ENCODE data around the gene TBC1D22A.

TBC1D22A gene

DNA sequence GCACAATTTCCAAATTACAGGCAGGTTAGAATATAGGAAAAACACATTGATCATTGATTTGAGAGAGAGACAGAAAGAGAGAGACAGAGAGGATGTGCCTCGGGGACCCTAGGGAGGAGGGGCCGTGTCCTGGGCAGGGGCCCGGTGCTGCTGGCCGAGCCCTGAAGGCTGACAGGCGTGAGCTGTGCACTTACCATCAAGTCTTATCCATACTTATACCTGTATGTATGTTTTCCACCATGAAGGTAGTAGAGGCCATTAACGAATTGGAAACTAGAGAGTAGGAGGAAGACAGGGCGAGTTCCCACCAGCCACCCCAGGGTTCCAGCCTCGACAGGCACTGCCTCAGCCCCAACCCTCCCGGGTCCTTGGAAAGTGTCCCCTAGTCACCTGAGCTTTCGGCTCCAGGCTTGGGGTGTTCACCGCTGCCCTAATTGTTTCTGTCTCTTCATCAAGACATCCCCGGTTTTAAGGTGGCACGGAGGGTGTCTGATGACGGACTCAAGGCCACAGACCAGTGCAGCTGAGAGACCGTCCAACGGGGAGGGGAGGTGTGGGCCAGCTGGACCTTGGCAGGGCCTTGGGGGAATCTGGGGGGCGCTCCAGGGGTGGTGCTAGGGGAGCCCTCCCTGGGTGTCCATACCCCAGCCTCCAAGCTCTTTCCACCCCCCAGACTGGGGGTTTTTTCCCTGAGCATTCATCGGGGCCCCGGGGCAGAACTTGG is 431.3 kb downstream of the TBC1D22A start:
- Histone ChIP-seq H3K9ac (ENCODE audit: low read length in 2 of 2) (no peak overlapping the region), H3K4me3 (ENCODE audit: low read length in 2 of 2) (no peak overlapping the region), H3K9me3 (ENCODE audit: control insufficient read depth in 2 of 2, low read length in 2 of 2) (no peaks in the 10 kb centered on the region), H3K36me3 (ENCODE audit: control insufficient read depth in 2 of 2, insufficient read depth in 2 of 2, low read length in 2 of 2) (no peaks in the 10 kb centered on the region), H3K27me3 (ENCODE audit: control insufficient read depth in 1 of 2, insufficient read depth in 2 of 2, low read length in 2 of 2) (peaks cover 0 to 5% of the 10 kb centered on the region in 2 donors), H3K4me1 (ENCODE audit: control insufficient read depth, insufficient read depth, low read length) (no peaks in the 10 kb centered on the region), H3K27ac (ENCODE audit: low read length) (no peak overlapping the region)

DNA sequence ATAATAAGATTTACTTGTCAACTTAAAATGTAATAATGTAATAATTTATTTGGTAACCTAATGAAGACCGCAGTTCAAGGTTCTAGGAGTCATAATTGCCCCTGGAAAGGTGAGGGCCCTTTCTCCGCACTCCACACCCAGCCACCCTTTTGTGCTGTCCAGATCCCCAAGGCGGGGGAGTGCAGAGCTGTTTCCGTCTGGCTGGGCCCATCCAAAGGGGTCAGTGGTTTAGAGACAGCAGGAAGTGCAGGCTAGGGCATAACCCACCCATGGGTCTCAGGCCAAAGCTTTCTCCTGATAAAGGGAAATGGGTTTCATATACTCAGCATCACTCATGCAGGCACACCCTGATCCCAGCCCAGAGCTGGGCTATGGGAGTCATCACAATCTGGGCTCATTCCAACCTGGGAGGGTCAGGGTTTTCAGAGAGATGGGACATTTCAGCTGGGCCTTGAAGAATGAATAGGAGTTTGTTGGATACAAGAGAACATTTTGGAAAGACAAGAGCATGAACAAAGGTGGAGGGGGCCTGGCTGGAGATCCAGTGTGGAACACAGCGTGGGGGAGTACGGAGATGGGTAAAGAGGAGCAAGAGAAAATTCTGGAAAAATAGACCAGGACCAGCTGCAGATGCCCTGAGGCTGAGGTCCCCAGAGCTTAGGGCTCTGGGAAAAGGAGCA is 432.2 kb downstream of the TBC1D22A start:
- Histone ChIP-seq H3K4me1 (ENCODE audit: control insufficient read depth, insufficient read depth, low read length) (no peaks in the 10 kb centered on the region), H3K9ac (ENCODE audit: low read length in 2 of 2) (no peak overlapping the region), H3K27me3 (ENCODE audit: control insufficient read depth in 1 of 2, insufficient read depth in 2 of 2, low read length in 2 of 2) (peaks cover 0 to 5% of the 10 kb centered on the region in 2 donors), H3K27ac (ENCODE audit: low read length) (no peak overlapping the region), H3K4me3 (ENCODE audit: low read length in 2 of 2) (no peak overlapping the region), H3K9me3 (ENCODE audit: control insufficient read depth in 2 of 2, low read length in 2 of 2) (no peaks in the 10 kb centered on the region), H3K36me3 (ENCODE audit: control insufficient read depth in 2 of 2, insufficient read depth in 2 of 2, low read length in 2 of 2) (no peaks in the 10 kb centered on the region)

DNA sequence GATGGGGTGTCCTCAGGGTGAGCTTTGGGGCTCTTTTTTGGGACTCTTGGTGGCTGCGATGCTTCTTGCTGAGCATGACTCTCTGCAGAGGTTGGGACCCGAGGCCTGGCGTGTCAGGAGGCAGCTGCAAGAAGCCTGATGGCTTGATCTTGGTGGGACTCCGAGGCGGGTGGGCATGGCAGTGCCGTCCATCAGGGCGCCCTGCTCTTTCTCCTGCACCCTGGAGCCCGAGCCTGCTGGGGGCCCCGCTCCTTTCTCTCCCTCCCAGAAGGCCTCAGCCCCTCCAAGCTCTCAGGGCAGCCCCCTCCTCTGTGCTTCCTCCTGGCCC is 432.7 kb downstream of the TBC1D22A start:
- peaks cover 2% of the 10 kb centered on the region for H3K4me1 ChIP-seq (ENCODE audit: control insufficient read depth, insufficient read depth, low read length)
- H3K27me3 ChIP-seq (ENCODE audit: control insufficient read depth in 1 of 2, insufficient read depth in 2 of 2, low read length in 2 of 2), result peaks cover under 1 to 5% of the 10 kb centered on the region in 2 donors
- no peak overlapping the region for H3K9ac ChIP-seq (ENCODE audit: low read length in 2 of 2)
- no peaks in the 10 kb centered on the region for H3K36me3 ChIP-seq (ENCODE audit: control insufficient read depth in 2 of 2, insufficient read depth in 2 of 2, low read length in 2 of 2)
- no peaks in the 10 kb centered on the region for H3K9me3 ChIP-seq (ENCODE audit: control insufficient read depth in 2 of 2, low read length in 2 of 2)
- H3K4me3 ChIP-seq (ENCODE audit: low read length in 2 of 2), result no peak overlapping the region
- H3K27ac ChIP-seq (ENCODE audit: low read length), result no peak overlapping the region

DNA sequence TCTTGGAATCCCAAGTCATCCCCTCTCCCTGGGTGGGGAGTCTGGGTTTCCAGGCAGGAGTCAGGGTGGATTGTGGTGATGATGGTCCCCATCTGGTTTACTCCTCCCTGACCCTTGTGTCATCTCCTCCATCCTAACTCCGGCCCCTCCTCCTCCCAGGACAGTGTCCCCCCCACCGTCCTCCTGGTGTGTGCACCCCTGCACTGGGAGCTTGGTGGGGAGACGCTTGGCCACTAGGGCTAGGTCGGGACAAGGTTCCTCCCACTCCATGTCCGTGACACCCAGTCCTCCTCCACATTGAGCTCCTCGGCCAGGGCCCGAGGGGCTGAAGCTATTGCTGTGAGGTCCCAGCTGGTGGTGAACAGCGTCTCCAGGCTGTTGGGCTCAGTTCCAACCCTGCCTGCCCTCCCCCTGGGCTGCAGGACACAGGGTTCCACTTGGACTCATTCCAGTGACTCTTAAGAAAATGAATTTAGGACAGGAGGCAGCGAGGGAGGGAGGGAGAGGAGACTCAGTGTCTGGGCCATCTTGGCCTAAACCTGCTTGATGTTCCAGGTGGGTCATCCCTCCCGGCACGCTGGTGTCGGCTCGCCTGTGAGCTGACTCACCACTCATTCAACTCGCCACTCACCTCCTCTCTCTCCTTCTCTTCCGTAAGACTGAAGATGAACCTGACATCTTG is 433.2 kb downstream of the TBC1D22A start:
- H3K4me1 ChIP-seq (ENCODE audit: control insufficient read depth, insufficient read depth, low read length), result peaks cover 7% of the 10 kb centered on the region
- H3K4me3 ChIP-seq (ENCODE audit: low read length in 2 of 2), result no peak overlapping the region
- no peak overlapping the region for H3K9ac ChIP-seq (ENCODE audit: low read length in 2 of 2)
- no peaks in the 10 kb centered on the region for H3K9me3 ChIP-seq (ENCODE audit: control insufficient read depth in 2 of 2, low read length in 2 of 2)
- H3K27me3 ChIP-seq (ENCODE audit: control insufficient read depth in 1 of 2, insufficient read depth in 2 of 2, low read length in 2 of 2), result peaks cover 2 to 5% of the 10 kb centered on the region in 2 donors
- no peaks in the 10 kb centered on the region for H3K36me3 ChIP-seq (ENCODE audit: control insufficient read depth in 2 of 2, insufficient read depth in 2 of 2, low read length in 2 of 2)
- no peak overlapping the region for H3K27ac ChIP-seq (ENCODE audit: low read length)

DNA sequence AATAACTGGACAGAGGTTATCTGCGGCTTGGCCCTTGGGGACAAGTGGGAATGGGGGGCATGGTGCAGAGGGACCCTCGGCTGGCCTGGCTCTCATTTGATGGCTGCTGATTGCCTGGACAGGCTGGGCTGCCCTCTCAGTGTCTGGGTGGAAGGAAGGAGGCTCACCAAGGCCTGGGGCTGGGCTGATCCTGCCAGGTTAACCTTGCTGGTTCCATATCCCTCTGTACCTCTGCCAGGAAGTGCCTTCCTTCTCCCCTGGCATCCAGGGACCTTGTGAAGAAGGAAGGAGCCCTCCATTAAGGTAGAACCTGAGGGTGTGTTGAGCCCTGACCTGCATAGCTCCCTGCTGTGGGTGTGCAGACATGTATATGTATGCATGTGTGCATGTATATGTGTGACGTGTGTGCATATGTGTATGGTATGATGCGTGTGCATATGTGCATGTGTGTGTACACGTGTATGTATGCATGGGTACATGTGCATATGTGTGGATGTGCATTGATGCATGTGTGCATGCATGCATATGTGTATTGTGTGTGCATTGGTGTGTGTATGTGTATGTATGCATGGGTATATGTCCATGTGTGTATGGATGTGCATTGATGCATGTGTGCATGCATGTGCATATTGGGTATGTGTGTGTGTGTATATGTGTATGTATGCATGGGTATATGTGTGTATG is 433.9 kb downstream of the TBC1D22A start:
- Histone ChIP-seq H3K4me1 (ENCODE audit: control insufficient read depth, insufficient read depth, low read length) (peaks cover 7% of the 10 kb centered on the region), H3K9ac (ENCODE audit: low read length in 2 of 2) (no peak overlapping the region), H3K9me3 (ENCODE audit: control insufficient read depth in 2 of 2, low read length in 2 of 2) (no peaks in the 10 kb centered on the region), H3K27me3 (ENCODE audit: control insufficient read depth in 1 of 2, insufficient read depth in 2 of 2, low read length in 2 of 2) (peaks cover 2 to 5% of the 10 kb centered on the region in 2 donors), H3K36me3 (ENCODE audit: control insufficient read depth in 2 of 2, insufficient read depth in 2 of 2, low read length in 2 of 2) (no peaks in the 10 kb centered on the region), H3K27ac (ENCODE audit: low read length) (no peak overlapping the region), H3K4me3 (ENCODE audit: low read length in 2 of 2) (no peak overlapping the region)

DNA sequence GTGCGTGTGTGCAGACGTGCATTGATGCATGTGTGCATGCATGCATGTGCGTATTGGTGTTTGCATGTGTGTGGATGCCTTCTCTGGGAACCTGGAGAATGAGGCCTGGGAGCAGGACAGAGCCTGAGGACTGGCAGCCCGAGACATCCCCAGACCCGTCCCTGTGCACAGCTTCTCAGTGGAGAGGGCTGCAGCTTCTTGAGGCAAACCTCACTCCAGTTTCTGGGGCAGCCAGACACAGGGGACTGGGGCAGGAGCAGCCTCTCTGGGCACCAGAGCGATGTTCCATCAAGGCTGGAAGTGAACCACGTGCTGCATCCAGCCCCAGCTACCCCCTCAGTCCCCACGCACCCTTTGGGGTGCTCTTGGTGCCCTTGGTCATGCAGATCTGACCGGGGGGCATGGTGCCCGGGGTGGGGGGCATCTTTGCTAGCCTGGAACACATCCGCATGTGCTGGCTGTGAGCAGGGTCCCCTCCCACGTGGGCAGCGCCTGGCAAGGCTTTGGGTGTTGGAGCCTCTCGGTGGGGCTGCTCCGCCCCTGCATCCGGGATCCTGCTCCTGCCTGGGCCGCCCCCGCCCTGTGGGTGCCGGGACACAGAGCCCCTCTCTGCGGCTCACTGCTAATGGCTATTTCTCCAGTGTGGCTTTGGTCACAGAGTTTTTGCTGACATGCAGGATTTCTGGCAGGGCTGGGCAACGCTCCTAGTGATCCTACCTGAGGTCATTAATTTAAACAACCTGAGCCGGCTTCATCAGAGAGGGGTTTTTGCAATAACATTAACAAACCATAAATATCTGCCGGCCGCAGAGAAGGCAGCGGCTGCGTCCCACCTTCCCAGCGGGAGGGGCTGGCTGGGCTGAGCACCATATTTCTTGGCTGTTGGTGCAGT is 434.7 kb downstream of the TBC1D22A start:
- Histone ChIP-seq H3K9ac (ENCODE audit: low read length in 2 of 2) (no peak overlapping the region), H3K9me3 (ENCODE audit: control insufficient read depth in 2 of 2, low read length in 2 of 2) (no peaks in the 10 kb centered on the region), H3K36me3 (ENCODE audit: control insufficient read depth in 2 of 2, insufficient read depth in 2 of 2, low read length in 2 of 2) (no peaks in the 10 kb centered on the region), H3K27ac (ENCODE audit: low read length) (no peak overlapping the region), H3K4me3 (ENCODE audit: low read length in 2 of 2) (no peak overlapping the region), H3K4me1 (ENCODE audit: control insufficient read depth, insufficient read depth, low read length) (peaks cover 7% of the 10 kb centered on the region), H3K27me3 (ENCODE audit: control insufficient read depth in 1 of 2, insufficient read depth in 2 of 2, low read length in 2 of 2) (peaks cover 2 to 5% of the 10 kb centered on the region in 2 donors)

DNA sequence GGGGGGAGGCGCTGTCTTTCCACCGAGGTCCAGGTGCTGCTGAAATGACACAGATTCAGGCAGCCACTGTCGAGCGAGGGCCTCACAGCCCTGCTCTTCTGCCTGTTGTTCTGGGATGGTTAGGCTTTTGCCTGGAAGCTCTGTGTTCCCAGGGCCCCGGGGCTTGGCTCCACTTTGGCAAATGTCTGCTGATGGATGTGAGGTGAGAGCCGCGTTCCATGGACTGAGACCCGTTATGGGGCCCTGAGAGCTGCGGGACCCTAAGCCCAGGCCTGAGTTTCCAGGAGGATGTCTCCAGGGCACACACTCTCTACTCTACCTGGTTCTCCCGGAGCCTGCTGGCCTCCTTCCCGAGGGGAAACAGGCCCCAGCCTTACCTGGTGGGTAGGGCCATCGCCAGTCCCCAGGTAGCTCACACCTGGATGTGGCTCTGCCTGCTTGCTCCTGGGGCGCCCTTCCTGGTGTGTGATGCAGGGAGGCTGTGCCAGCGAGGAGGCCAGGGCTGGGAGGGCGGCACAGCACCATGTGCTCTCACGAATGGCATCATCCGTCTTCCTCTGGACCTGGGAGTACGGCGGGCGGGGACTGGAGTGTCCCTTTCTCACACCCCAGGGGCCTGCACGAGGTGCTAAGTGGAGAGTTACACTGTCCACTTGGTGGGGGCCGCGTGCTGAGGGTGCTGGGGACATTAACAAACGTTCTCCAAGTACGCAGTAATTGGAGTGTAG is 435.5 kb downstream of the TBC1D22A start:
- peaks cover 7% of the 10 kb centered on the region for H3K4me1 ChIP-seq (ENCODE audit: control insufficient read depth, insufficient read depth, low read length)
- H3K4me3 ChIP-seq (ENCODE audit: low read length in 2 of 2), result no peak overlapping the region
- no peaks in the 10 kb centered on the region for H3K9me3 ChIP-seq (ENCODE audit: control insufficient read depth in 2 of 2, low read length in 2 of 2)
- H3K36me3 ChIP-seq (ENCODE audit: control insufficient read depth in 2 of 2, insufficient read depth in 2 of 2, low read length in 2 of 2), result no peaks in the 10 kb centered on the region
- no peak overlapping the region for H3K27ac ChIP-seq (ENCODE audit: low read length)
- H3K9ac ChIP-seq (ENCODE audit: low read length in 2 of 2), result no peak overlapping the region
- H3K27me3 ChIP-seq (ENCODE audit: control insufficient read depth in 1 of 2, insufficient read depth in 2 of 2, low read length in 2 of 2), result peaks cover 2 to 5% of the 10 kb centered on the region in 2 donors

DNA sequence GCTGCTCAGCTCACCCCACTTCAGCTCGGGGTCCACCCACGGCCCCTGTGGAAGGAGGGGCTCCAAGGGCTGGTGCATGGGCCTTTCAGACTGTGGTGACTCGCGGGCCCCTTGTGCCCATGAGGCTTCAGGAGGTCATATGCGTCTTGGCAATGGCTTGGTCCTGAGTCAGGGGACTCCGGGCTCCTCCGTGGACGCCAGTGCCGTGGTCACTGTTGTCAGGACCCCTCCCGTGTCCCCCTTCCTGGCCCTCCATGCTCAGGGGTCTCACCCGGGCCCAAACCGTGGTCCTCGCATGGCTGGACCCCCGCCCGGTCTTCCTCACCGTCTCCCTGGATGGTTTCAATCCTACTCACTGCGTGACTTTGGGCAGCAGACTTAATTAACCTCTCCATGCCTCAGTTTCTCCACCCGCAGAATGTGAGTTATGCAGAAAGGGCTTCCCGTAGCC is 436.4 kb downstream of the TBC1D22A start:
- Histone ChIP-seq H3K27ac (ENCODE audit: low read length) (no peak overlapping the region), H3K9ac (ENCODE audit: low read length in 2 of 2) (no peak overlapping the region), H3K36me3 (ENCODE audit: control insufficient read depth in 2 of 2, insufficient read depth in 2 of 2, low read length in 2 of 2) (no peaks in the 10 kb centered on the region), H3K4me1 (ENCODE audit: control insufficient read depth, insufficient read depth, low read length) (peaks cover 7% of the 10 kb centered on the region), H3K27me3 (ENCODE audit: control insufficient read depth in 1 of 2, insufficient read depth in 2 of 2, low read length in 2 of 2) (peaks cover 2 to 5% of the 10 kb centered on the region in 2 donors), H3K4me3 (ENCODE audit: low read length in 2 of 2) (no peak overlapping the region), H3K9me3 (ENCODE audit: control insufficient read depth in 2 of 2, low read length in 2 of 2) (no peaks in the 10 kb centered on the region)

DNA sequence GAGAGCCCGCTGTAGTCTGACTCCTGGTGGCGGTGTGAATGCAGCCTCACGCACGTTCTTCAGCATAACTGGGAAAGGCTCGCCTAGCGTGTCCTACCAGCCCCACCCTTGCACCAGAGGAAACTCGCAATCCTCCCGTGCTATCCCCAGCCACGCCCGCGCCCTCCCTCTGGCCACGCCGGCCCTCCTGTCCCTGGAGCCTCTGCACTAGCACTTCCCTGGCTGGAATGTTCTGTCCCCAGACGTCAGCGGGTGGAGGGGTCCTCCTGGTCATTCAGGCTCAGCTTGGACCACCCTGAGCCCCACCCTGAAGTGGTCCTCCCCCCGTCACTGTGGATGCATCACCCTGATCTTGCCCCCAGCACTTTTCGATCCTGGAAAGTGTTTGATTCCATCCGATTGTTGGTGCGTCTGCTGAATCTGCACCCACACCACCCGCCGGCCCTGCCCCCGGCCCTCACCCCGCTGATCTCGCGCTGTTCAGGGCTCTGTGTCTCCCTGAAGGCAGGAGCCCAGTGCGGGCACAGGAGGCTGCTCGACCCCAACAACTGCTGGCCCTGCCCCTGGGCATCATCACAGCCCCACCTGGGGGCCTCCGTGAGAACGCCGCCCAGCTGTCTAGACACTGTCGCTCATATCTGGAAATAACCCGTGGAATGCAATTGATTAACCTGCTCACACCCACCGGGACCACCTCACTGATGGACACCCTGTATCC is 437.0 kb downstream of the TBC1D22A start:
- H3K9me3 ChIP-seq (ENCODE audit: control insufficient read depth in 2 of 2, low read length in 2 of 2), result no peaks in the 10 kb centered on the region
- peaks cover 2 to 5% of the 10 kb centered on the region in 2 donors for H3K27me3 ChIP-seq (ENCODE audit: control insufficient read depth in 1 of 2, insufficient read depth in 2 of 2, low read length in 2 of 2)
- H3K9ac ChIP-seq (ENCODE audit: low read length in 2 of 2), result no peak overlapping the region
- peaks cover 7% of the 10 kb centered on the region for H3K4me1 ChIP-seq (ENCODE audit: control insufficient read depth, insufficient read depth, low read length)
- H3K4me3 ChIP-seq (ENCODE audit: low read length in 2 of 2), result no peak overlapping the region
- H3K36me3 ChIP-seq (ENCODE audit: control insufficient read depth in 2 of 2, insufficient read depth in 2 of 2, low read length in 2 of 2), result no peaks in the 10 kb centered on the region
- no peak overlapping the region for H3K27ac ChIP-seq (ENCODE audit: low read length)
